ENCODE data around the gene MUC12.
A peak's percentile ranks its signal among the peaks of the same experiment; 100 is the strongest.
"Not testable (repeated sequence)": the region's sequence is repeated elsewhere in the genome, so short reads cannot be mapped to it uniquely, and the experiment has no call there.

The MUC12 gene

DNA sequence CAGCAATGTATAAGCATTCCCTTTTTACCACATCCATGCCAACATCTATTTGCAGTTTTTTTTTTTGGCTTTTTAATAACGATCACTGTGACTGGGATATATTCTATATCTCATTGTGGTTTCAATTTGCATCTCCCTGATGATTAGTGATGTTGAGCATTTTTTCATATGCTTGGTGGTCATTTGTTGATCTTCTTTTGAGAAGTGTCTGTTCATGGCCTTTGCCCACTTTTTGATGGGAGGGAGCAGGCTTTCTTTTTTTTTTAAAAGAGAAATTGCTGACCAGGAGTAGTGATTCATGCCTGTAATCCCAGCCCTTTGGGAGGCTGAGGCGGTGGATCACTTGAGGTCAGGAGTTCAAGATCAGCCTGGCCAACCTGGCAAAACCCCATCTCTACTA, 54.5 kb downstream of the MUC12 start:
- Mint-ChIP-seq H3K4me1 (peaks cover 6 to 9% of the 10 kb centered on the region in 2 donors), H3K36me3 (no peaks in the 10 kb centered on the region), H3K27me3 (peaks cover 48 to 63% of the 10 kb centered on the region in 2 donors), H3K4me3 (no peak overlapping the region), H3K9me3 (no peaks in the 10 kb centered on the region), H3K27ac (no peak overlapping the region)
- no peak for ATAC-seq (replicated peaks)
- DNase-seq = no peak

- Mint-ChIP-seq H3K9me3 (no peaks in the 10 kb centered on the region), H3K4me3 (no peak overlapping the region), H3K4me1 (no peaks in the 10 kb centered on the region), H3K36me3 (no peaks in the 10 kb centered on the region), H3K27me3 (peaks cover 7 to 10% of the 10 kb centered on the region in 2 donors), H3K27ac (no peak overlapping the region)
- no peak for ATAC-seq (replicated peaks)
- no peak for DNase-seq
These were observed 61.7 kb downstream of the MUC12 start for GRCh38 chr7:101031082-101031481.

DNA sequence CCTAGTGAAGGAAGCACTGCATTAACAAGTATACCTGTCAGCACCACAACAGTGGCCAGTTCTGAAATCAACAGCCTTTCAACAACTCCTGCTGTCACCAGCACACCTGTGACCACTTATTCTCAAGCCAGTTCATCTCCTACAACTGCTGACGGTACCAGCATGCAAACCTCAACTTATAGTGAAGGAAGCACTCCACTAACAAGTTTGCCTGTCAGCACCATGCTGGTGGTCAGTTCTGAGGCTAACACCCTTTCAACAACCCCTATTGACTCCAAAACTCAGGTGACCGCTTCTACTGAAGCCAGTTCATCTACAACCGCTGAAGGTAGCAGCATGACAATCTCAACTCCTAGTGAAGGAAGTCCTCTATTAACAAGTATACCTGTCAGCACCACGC, 66.6 kb downstream of the MUC12 start:
- Mint-ChIP-seq H3K4me3 (no peak overlapping the region), H3K9me3 (no peaks in the 10 kb centered on the region), H3K4me1 (no peaks in the 10 kb centered on the region), H3K27ac (no peak overlapping the region), H3K36me3 (no peaks in the 10 kb centered on the region), H3K27me3 (peaks cover 0 to 3% of the 10 kb centered on the region in 2 donors)
- DNase-seq (no peak), ATAC-seq (replicated peaks) (no peak)

DNA sequence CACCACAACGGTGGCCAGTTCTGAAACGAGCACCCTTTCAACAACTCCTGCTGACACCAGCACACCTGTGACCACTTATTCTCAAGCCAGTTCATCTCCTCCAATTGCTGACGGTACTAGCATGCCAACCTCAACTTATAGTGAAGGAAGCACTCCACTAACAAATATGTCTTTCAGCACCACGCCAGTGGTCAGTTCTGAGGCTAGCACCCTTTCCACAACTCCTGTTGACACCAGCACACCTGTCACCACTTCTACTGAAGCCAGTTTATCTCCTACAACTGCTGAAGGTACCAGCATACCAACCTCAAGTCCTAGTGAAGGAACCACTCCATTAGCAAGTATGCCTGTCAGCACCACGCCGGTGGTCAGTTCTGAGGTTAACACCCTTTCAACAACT, 71.9 kb downstream of the MUC12 start:
- H3K4me3 Mint-ChIP-seq; H3K4me1 Mint-ChIP-seq; H3K27ac Mint-ChIP-seq; H3K36me3 Mint-ChIP-seq; H3K9me3 Mint-ChIP-seq; ATAC-seq (replicated peaks); DNase-seq: not testable (repeated sequence)
- peaks cover 7 to 11% of the 10 kb centered on the region in 2 donors for H3K27me3 Mint-ChIP-seq

DNA sequence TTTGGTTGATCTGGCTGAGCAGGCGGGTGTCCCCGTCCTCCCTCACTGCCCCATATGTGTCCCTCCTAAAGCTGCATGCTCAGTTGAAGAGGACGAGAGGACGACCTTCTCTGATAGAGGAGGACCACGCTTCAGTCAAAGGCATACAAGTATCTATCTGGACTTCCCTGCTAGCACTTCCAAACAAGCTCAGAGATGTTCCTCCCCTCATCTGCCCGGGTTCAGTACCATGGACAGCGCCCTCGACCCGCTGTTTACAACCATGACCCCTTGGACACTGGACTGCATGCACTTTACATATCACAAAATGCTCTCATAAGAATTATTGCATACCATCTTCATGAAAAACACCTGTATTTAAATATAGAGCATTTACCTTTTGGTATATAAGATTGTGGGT, 89.0 kb downstream of the MUC12 start:
- Mint-ChIP-seq H3K27ac (no peak overlapping the region), H3K4me1 (peaks cover 3 to 6% of the 10 kb centered on the region in 2 donors), H3K9me3 (no peaks in the 10 kb centered on the region), H3K4me3 (no peak overlapping the region), H3K36me3 (no peaks in the 10 kb centered on the region), H3K27me3 (peaks cover 51 to 54% of the 10 kb centered on the region in 2 donors)
- ATAC-seq (replicated peaks) = no peak
- DNase-seq = no peak

DNA sequence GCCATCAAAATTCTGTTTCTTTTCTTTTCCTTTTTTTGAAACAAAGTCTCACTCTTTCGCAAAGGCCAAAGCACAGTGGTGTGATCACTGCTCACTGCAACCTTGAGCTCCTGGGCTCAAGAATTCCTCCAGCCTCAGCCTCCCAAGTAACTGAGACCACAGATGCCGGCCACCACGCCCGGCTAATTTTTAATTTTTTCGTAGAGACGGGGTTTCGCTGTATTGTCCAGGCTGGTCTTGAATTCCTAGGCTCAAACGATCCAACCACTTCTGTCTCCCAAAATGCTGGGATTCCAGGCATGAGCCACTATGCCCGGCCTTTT, 90.2 kb downstream of the MUC12 start:
- Mint-ChIP-seq H3K4me3 (no peak overlapping the region), H3K27ac (no peak overlapping the region), H3K9me3 (no peaks in the 10 kb centered on the region), H3K36me3 (no peaks in the 10 kb centered on the region), H3K27me3 (peaks cover 57 to 63% of the 10 kb centered on the region in 2 donors), H3K4me1 (peaks cover 3 to 6% of the 10 kb centered on the region in 2 donors)
- ATAC-seq (replicated peaks) (no peak), DNase-seq (no peak)

DNA sequence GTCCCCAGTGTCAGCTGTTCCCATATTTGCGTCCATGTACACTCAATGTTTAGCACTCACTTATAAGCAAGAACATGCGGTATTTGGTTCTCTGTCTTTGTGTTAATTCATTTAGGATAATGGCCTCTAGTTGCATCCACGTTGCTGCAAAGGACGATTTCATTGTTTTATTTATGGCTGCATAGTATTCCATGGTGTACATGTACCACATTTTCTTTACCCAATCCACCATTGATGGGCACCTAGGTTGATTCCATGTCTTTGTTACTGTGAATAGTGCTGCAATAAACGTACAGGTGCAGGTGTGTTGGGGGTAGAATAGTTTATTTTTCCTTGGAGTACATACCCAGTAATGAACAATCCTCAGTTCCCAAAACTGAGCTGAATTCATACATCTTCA, 91.6 kb downstream of the MUC12 start:
- Mint-ChIP-seq H3K9me3 (no peaks in the 10 kb centered on the region), H3K27me3 (peaks cover 59 to 67% of the 10 kb centered on the region in 2 donors), H3K4me1 (peaks cover 3 to 6% of the 10 kb centered on the region in 2 donors), H3K36me3 (no peaks in the 10 kb centered on the region), H3K27ac (peak overlapping the region; percentile 20), H3K4me3 (no peak overlapping the region)
- DNase-seq (no peak), ATAC-seq (replicated peaks) (no peak)

DNA sequence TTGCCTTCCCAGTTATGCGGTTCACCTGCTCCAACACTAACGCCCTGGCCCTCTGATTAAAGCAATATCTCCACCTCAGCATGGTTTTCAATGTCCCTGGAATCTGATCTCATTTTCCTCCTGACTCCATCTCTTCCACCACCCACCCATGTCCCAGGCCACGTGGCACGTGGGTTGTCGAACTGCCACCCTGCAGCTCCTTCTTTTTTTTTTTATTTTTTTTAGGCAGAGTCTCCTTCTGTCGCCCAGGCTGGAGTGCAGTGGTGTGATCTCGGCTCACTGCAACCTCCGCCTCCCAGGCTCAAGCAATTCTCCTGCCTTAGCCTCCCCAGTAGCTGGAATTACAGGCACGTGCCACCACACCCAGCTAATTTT, 94.8 kb downstream of the MUC12 start:
- H3K4me1 Mint-ChIP-seq; H3K9me3 Mint-ChIP-seq; H3K27ac Mint-ChIP-seq; DNase-seq; ATAC-seq (replicated peaks); H3K36me3 Mint-ChIP-seq; H3K4me3 Mint-ChIP-seq: not testable (repeated sequence)
- H3K27me3 Mint-ChIP-seq = peaks cover 52% of the 10 kb centered on the region in 2 donors

GRCh38 chr7:101065162-101065561, 95.8 kb downstream of the MUC12 start:
- not testable (repeated sequence) for H3K9me3 Mint-ChIP-seq; ATAC-seq (replicated peaks); H3K4me1 Mint-ChIP-seq; H3K4me3 Mint-ChIP-seq; H3K36me3 Mint-ChIP-seq; DNase-seq; H3K27ac Mint-ChIP-seq
- peaks cover 52 to 55% of the 10 kb centered on the region in 2 donors for H3K27me3 Mint-ChIP-seq

DNA sequence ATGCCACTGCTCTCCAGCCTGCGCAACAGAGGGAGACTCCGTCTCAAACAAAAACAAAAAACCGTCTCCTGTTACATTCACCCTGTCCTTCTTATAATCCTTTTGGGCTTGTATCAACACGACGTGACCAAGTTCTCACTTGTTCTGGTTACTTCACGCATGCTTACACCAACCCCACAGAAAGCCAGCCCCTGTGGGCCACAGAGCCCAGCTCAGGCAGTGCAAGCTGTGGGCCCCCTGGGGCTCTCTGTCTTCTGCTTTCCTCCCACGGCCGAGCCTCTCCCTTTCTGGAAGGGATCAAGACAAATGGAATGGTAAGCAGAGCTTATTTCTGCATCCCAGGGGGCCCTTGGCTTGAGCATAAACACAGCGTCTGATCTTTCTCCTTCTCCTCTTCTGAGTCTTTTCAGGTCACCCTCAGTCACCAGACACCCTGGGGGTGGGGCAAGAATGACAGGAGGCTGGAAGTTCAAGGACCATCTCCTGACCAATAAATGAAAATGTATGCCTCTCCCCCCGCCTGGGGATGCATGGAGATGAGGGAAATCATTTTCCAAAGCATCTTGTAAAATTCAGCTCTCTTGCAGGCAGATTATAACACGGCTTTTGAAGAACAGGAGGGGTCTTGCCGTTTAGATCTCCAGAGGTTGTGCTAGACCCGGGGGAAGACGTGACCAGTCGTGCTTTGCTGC, 96.9 kb downstream of the MUC12 start:
- H3K9me3 Mint-ChIP-seq = no peaks in the 10 kb centered on the region
- H3K27me3 Mint-ChIP-seq = peaks cover 46 to 50% of the 10 kb centered on the region in 2 donors
- H3K36me3 Mint-ChIP-seq = no peaks in the 10 kb centered on the region
- H3K4me3 Mint-ChIP-seq = no peak overlapping the region
- ATAC-seq (replicated peaks) (no peak), DNase-seq (no peak)
- no peak overlapping the region for H3K27ac Mint-ChIP-seq
- no peaks in the 10 kb centered on the region for H3K4me1 Mint-ChIP-seq

- no peaks in the 10 kb centered on the region for H3K4me1 Mint-ChIP-seq
- no peaks in the 10 kb centered on the region for H3K36me3 Mint-ChIP-seq
- no peaks in the 10 kb centered on the region for H3K9me3 Mint-ChIP-seq
- no peak for DNase-seq
- no peak overlapping the region for H3K27ac Mint-ChIP-seq
- H3K27me3 Mint-ChIP-seq = peaks cover 40 to 51% of the 10 kb centered on the region in 2 donors
- ATAC-seq (replicated peaks) = no peak
- no peak overlapping the region for H3K4me3 Mint-ChIP-seq
These were observed 97.4 kb downstream of the MUC12 start for GRCh38 chr7:101066833-101067177.

DNA sequence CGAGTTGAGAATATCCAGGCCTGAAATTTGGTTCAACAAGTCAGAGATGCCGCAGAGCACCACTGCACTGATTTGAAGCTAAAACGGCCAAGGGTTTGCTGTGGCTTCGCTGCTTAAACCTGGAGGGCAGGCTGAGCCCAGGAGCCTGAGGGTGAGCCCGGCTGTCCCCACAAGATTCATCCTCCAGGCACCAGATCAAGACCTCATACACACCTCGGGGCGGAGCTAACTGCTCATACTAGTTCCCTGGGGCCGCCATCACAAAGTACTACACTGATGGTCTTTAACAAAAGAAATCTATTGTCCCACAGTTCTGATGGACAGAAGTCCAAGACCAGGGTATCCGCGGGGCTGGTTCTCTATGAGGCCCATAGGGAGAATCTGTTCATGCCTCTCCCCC, 99.0 kb downstream of the MUC12 start:
- peaks cover 39 to 47% of the 10 kb centered on the region in 2 donors for H3K27me3 Mint-ChIP-seq
- ATAC-seq (replicated peaks) = no peak
- H3K4me3 Mint-ChIP-seq = no peak overlapping the region

More for the DNA sequence above, 99.0 kb downstream of the MUC12 start:
- Mint-ChIP-seq H3K27ac (no peak overlapping the region), H3K36me3 (no peaks in the 10 kb centered on the region), H3K4me1 (no peaks in the 10 kb centered on the region), H3K9me3 (no peaks in the 10 kb centered on the region)
- DNase-seq = no peak

All from stimulated activated naive B cell treated with anti-CD40 and anti-IgM and Interleukin-4, amounts not matched to agents 10 μg/mL and 1 μg/mL and 100 μg/mL, for 72 hours (primary cell).